ENCODE measurements around the gene CYSTM1.
A peak's percentile ranks its signal among the peaks of the same experiment; 100 is the strongest.

Gene CYSTM1

DNA sequence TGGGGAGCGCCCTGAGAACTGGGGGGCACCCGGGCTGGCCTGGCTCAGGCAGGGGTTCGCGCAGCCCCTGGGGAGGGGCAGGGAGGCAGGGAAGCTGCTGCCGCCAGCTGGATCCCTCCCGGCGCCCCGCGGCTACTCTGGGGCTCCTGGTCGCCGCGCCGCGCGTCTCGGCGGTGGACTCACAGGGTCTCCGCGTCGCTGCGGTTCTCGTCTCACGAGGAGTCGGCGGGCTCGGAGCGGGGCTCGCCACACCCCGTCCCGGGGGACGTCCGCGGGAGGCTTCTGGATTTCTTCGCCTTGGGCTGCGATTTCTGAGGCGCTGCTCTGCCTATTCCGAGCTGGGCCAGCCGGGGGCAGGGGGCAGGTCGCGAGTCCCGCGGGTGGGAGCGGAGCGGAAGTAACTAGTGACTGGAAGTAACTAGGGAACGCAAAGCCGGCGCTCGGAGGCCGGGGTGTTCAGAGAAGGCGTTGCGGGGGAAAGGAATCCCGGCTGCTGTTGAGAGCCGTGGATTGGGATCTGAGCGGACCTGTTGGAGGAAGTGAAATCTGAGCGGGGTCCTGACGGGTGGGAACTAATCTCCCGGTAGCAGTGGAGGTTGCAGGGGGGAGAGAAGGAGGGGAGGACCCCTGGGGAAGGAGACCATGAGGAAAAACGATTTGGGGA is 511 bp downstream of the CYSTM1 start:
- H3K27me3 ChIP-seq: no peaks in the 10 kb centered on the region
- H3K36me3 ChIP-seq: no peaks in the 10 kb centered on the region
- peak; percentile 37 for TF ChIP-seq CTCF (IDR thresholded peaks at IDR 0.05)
- H3K4me1 ChIP-seq (ENCODE audit: control insufficient read depth in 1 of 2, insufficient read depth in 1 of 2, low read depth in 1 of 2, low read length in 1 of 2): peaks cover 46 to 47% of the 10 kb centered on the region in 2 experiments
- peak overlapping the region; percentile 95 for H3K27ac ChIP-seq
- H3K4me3 ChIP-seq (ENCODE audit: low read depth in 1 of 2, low read length in 1 of 2): peak overlapping the region; percentile 62 to 67
- no peaks in the 10 kb centered on the region for H3K9me3 ChIP-seq

- H3K4me3 ChIP-seq (ENCODE audit: low read depth in 1 of 2, low read length in 1 of 2): peak overlapping the region; percentile 62 to 67
- peaks cover 51% of the 10 kb centered on the region in 2 experiments for H3K4me1 ChIP-seq (ENCODE audit: control insufficient read depth in 1 of 2, insufficient read depth in 1 of 2, low read depth in 1 of 2, low read length in 1 of 2)
- H3K27ac ChIP-seq: peak overlapping the region; percentile 95
- no peaks in the 10 kb centered on the region for H3K9me3 ChIP-seq
- no peaks in the 10 kb centered on the region for H3K36me3 ChIP-seq
- H3K27me3 ChIP-seq: no peaks in the 10 kb centered on the region
- TF ChIP-seq CTCF (IDR thresholded peaks at IDR 0.05): no peak
Measured at GRCh38 chr5:140176031-140176387, 1.0 kb downstream of the CYSTM1 start.

- Histone ChIP-seq H3K36me3 (no peaks in the 10 kb centered on the region), H3K27ac (peak overlapping the region; percentile 95), H3K4me1 (ENCODE audit: control insufficient read depth in 1 of 2, insufficient read depth in 1 of 2, low read depth in 1 of 2, low read length in 1 of 2) (peaks cover 71% of the 10 kb centered on the region in 2 experiments), H3K27me3 (no peaks in the 10 kb centered on the region), H3K9me3 (no peaks in the 10 kb centered on the region), H3K4me3 (ENCODE audit: low read depth in 1 of 2, low read length in 1 of 2) (peak overlapping the region in 1 of 2 experiments; percentile 12)
- no peak for TF ChIP-seq CTCF (IDR thresholded peaks at IDR 0.05)
Measured at GRCh38 chr5:140178086-140178410, 3.1 kb downstream of the CYSTM1 start.

- Histone ChIP-seq H3K4me3 (ENCODE audit: low read depth in 1 of 2, low read length in 1 of 2) (no peak overlapping the region), H3K4me1 (ENCODE audit: control insufficient read depth in 1 of 2, insufficient read depth in 1 of 2, low read depth in 1 of 2, low read length in 1 of 2) (peaks cover 77% of the 10 kb centered on the region in 2 experiments)
Measured at GRCh38 chr5:140178482-140179116, 3.6 kb downstream of the CYSTM1 start.

GRCh38 chr5:140181002-140181483 is 6.1 kb downstream of the CYSTM1 start:
- no peaks in the 10 kb centered on the region for H3K36me3 ChIP-seq
- H3K4me1 ChIP-seq (ENCODE audit: control insufficient read depth in 1 of 2, insufficient read depth in 1 of 2, low read depth in 1 of 2, low read length in 1 of 2): peaks cover 78% of the 10 kb centered on the region in 2 experiments
- H3K9me3 ChIP-seq: no peaks in the 10 kb centered on the region
- H3K27me3 ChIP-seq: no peaks in the 10 kb centered on the region
- H3K4me3 ChIP-seq (ENCODE audit: low read depth in 1 of 2, low read length in 1 of 2): no peak overlapping the region
- TF ChIP-seq CTCF (IDR thresholded peaks at IDR 0.05): no peak
- H3K27ac ChIP-seq: peak overlapping the region; percentile 35

More at GRCh38 chr5:140178482-140179116, 3.6 kb downstream of the CYSTM1 start:
- Histone ChIP-seq H3K36me3 (no peaks in the 10 kb centered on the region), H3K9me3 (no peaks in the 10 kb centered on the region), H3K27ac (peak overlapping the region; percentile 95), H3K27me3 (no peaks in the 10 kb centered on the region)
- TF ChIP-seq CTCF (IDR thresholded peaks at IDR 0.05): no peak

All from neutrophil (primary cell).